Muscle of back (tissue), 11 donors: ENCODE results near the gene CDCA5. TPM values are rescaled to one million over a fixed set of nuclear protein-coding genes. Genes with fewer than 3 reads are reported as not detected.

Source experiments
- DNase-seq, 3 donors: peaks; one replicate each; pipeline versions ENCODE4 v3.0.0 to v3.0.0-alpha.2; 2013
- polyA plus RNA-seq, 10 donors: library from polyadenylated mRNA; unstranded; fragments of 120-200 nt; gene quantifications; one replicate each; pipeline ENCODE4 v1.2.1, GENCODE V29; 2013; ENCODE audit not compliant: insufficient read length in 10 of 10

Gene CDCA5
- polyA plus RNA-seq, 10 donors: 8.2 to 19.0 (median 10.9) TPM

GRCh38 chr11:65047581-65048422, 36.0 kb downstream of the CDCA5 start:
- DNase-seq: peak in 1 of 3 donors; percentile 66

GRCh38 chr11:65045728-65046127, 38.1 kb downstream of the CDCA5 start:
- DNase-seq: no peak

- DNase-seq: no peak
Measured at GRCh38 chr11:65045061-65045460, 38.8 kb downstream of the CDCA5 start.

- peak in 2 of 3 donors; percentile 62 to 76 for DNase-seq
Measured at GRCh38 chr11:65043881-65044501, 39.8 kb downstream of the CDCA5 start.

- no peak for DNase-seq
Measured at GRCh38 chr11:65042891-65043290, 40.9 kb downstream of the CDCA5 start.

- DNase-seq: peak; percentile 90 to 97 (median 93)
Measured at GRCh38 chr11:65040847-65041622, 42.8 kb downstream of the CDCA5 start, which contains the start of gene SAC3D1. SAC3D1 (plus strand) TSS chr11:65041210; CDS start chr11:65041293, 83 bp downstream.

GRCh38 chr11:65040520-65040846, 43.4 kb downstream of the CDCA5 start:
- DNase-seq: no peak

GRCh38 chr11:65036931-65037330, 46.9 kb downstream of the CDCA5 start:
- no peak for DNase-seq

- DNase-seq: no peak
Measured at GRCh38 chr11:65035579-65035978, 48.3 kb downstream of the CDCA5 start.

- DNase-seq: no peak
Measured at GRCh38 chr11:65034423-65034822, 49.4 kb downstream of the CDCA5 start.

- DNase-seq: no peak
Measured at GRCh38 chr11:65032216-65032615, 51.6 kb downstream of the CDCA5 start.

Other genes starting within 250 kb of the CDCA5 start
- 1 to 10 TPM in 2 of 10 donors, under 1 TPM in 8; 0.48 to 2.8 (median 0.72) TPM for gene CDC42BPG, start 239.4 kb downstream of the CDCA5 start, polyA plus RNA-seq
- gene EHD1, start 205.4 kb downstream of the CDCA5 start, polyA plus RNA-seq: 100 to 1,000 TPM in 3 of 10 donors, 10 to 100 TPM in 7; 64.4 to 115 (median 92.9) TPM
- gene ATG2A, start 166.8 kb downstream of the CDCA5 start, polyA plus RNA-seq: 10 to 100 TPM in 7 of 10 donors, 1 to 10 TPM in 3; 8.1 to 13.5 (median 11.1) TPM
- gene PPP2R5B, start 159.4 kb downstream of the CDCA5 start, polyA plus RNA-seq: 10 to 100 TPM in 8 of 10 donors, 1 to 10 TPM in 2; 10.0 to 13.0 (median 11.3) TPM
- under 1 TPM in 2 of 10 donors, not detected in 8; 0.27 to 0.45 TPM for gene GPHA2, start 148.1 kb downstream of the CDCA5 start, polyA plus RNA-seq
- under 1 TPM in 1 of 10 donors, not detected in 9; 0.20 TPM for gene MAJIN, start 111.9 kb downstream of the CDCA5 start, polyA plus RNA-seq
- gene BATF2, start 87.1 kb downstream of the CDCA5 start, polyA plus RNA-seq: 1 to 10 TPM in 6 of 10 donors, under 1 TPM in 4; 0.79 to 1.6 (median 1.1) TPM
- gene ARL2, start 69.9 kb downstream of the CDCA5 start, polyA plus RNA-seq: 10 to 100 TPM; 60.2 to 90.7 (median 76.5) TPM
- 10 to 100 TPM; 17.5 to 25.7 (median 22.5) TPM for gene SNX15, start 56.6 kb downstream of the CDCA5 start, polyA plus RNA-seq
- 10 to 100 TPM in 8 of 10 donors, 1 to 10 TPM in 2; 9.6 to 14.9 (median 12.1) TPM for gene SAC3D1, start 42.8 kb downstream of the CDCA5 start, polyA plus RNA-seq
- 1 to 10 TPM; 6.3 to 10.0 (median 7.6) TPM for gene NAALADL1, start 25.5 kb downstream of the CDCA5 start, polyA plus RNA-seq
- gene ZFPL1, start 182 bp upstream of the CDCA5 start, polyA plus RNA-seq: 10 to 100 TPM; 16.9 to 27.3 (median 20.1) TPM
- 100 to 1,000 TPM in 7 of 10 donors, 10 to 100 TPM in 3; 75.4 to 150 (median 107) TPM for gene VPS51, start 12.2 kb upstream of the CDCA5 start, polyA plus RNA-seq
- 10 to 100 TPM in 5 of 10 donors, 1 to 10 TPM in 5; 6.4 to 12.8 (median 10.2) TPM for gene TM7SF2, start 27.8 kb upstream of the CDCA5 start, polyA plus RNA-seq
- gene ZNHIT2, start 33.7 kb upstream of the CDCA5 start, polyA plus RNA-seq: 1 to 10 TPM; 3.6 to 5.8 (median 4.4) TPM
- 1,000 to 10,000 TPM in 4 of 10 donors, 100 to 1,000 TPM in 6; 706 to 1,181 (median 912) TPM for gene FAU, start 38.1 kb upstream of the CDCA5 start, polyA plus RNA-seq
- 10 to 100 TPM; 17.5 to 26.5 (median 23.4) TPM for gene MRPL49, start 38.3 kb upstream of the CDCA5 start, polyA plus RNA-seq
- gene SYVN1, start 50.5 kb upstream of the CDCA5 start, polyA plus RNA-seq: 10 to 100 TPM; 37.4 to 45.1 (median 38.9) TPM
- under 1 TPM in 2 of 10 donors, not detected in 8; 0.17 to 0.20 TPM for gene SPDYC, start 86.2 kb upstream of the CDCA5 start, polyA plus RNA-seq
- gene CAPN1, start 97.9 kb upstream of the CDCA5 start, polyA plus RNA-seq: 10 to 100 TPM; 65.5 to 83.6 (median 74.5) TPM
- 10 to 100 TPM; 28.6 to 45.5 (median 34.7) TPM for gene POLA2, start 177.9 kb upstream of the CDCA5 start, polyA plus RNA-seq
- gene CDC42EP2, start 230.8 kb upstream of the CDCA5 start, polyA plus RNA-seq: 10 to 100 TPM; 19.7 to 32.2 (median 27.1) TPM
- gene DPF2, start 249.8 kb upstream of the CDCA5 start, polyA plus RNA-seq: 10 to 100 TPM; 44.0 to 59.0 (median 48.1) TPM